Liver (tissue), 9 donors: ENCODE data around the gene FAM241B. TPM values are rescaled to one million over a fixed set of nuclear protein-coding genes. Genes with fewer than 3 reads are reported as not detected.

Source experiments
- DNase-seq: peaks from one replicate; pipeline ENCODE4 v3.0.0-alpha.2; 2017; ENCODE audit warnings: low spot score
- H3K27ac ChIP-seq, 2 donors: one replicate each; pipeline ENCODE4 v1.7.0; 2013; ENCODE audit warnings: inconsistent platforms in 2 of 2, low read length in 2 of 2, control low read depth in 1 of 2, low read depth in 1 of 2, mild to moderate bottlenecking in 1 of 2
- H3K27me3 ChIP-seq, 4 donors: one replicate each; pipeline versions ENCODE4 v1.6.1 to v1.7.0; 2013; ENCODE audit warnings: low read length in 3 of 4, inconsistent platforms in 1 of 4, mild to moderate bottlenecking in 1 of 4, moderate library complexity in 1 of 4; ENCODE audit not compliant: control insufficient read depth in 4 of 4, insufficient read depth in 4 of 4
- H3K36me3 ChIP-seq, 4 donors: one replicate each; pipeline versions ENCODE4 v1.6.1 to v1.7.0; 2013; ENCODE audit warnings: low read length in 3 of 4, mild to moderate bottlenecking in 3 of 4, low read depth in 1 of 4, moderate library complexity in 1 of 4; ENCODE audit not compliant: control insufficient read depth in 4 of 4, insufficient read depth in 3 of 4
- H3K4me1 ChIP-seq, 4 donors: one replicate each; pipeline versions ENCODE4 v1.6.1 to v1.7.0; 2013; ENCODE audit warnings: low read length in 3 of 4, mild to moderate bottlenecking in 3 of 4, moderate library complexity in 1 of 4; ENCODE audit not compliant: control insufficient read depth in 4 of 4, insufficient read depth in 4 of 4
- H3K4me3 ChIP-seq, 3 donors: one replicate each; pipeline versions ENCODE4 v1.6.1 to v1.7.0; 2013; ENCODE audit warnings: low read length in 3 of 3, control low read depth in 1 of 3, low read depth in 1 of 3, mild to moderate bottlenecking in 1 of 3
- H3K9ac ChIP-seq, 2 donors: one replicate each; pipeline ENCODE4 v1.7.0; 2013; ENCODE audit warnings: low read length in 2 of 2, mild to moderate bottlenecking in 2 of 2, moderate library complexity in 2 of 2, control low read depth in 1 of 2, low read depth in 1 of 2
- H3K9me3 ChIP-seq, 4 donors: one replicate each; pipeline versions ENCODE4 v1.6.1 to v1.7.0; 2013; ENCODE audit warnings: low read length in 3 of 4; ENCODE audit not compliant: control insufficient read depth in 4 of 4
- CTCF ChIP-seq: fragments of 150-350 bp; IDR thresholded peaks from 2 replicates; pipeline ENCODE4 v1.5.1; 2017; ENCODE audit warnings: improper control_type of control experiment, low read depth, low read length; ENCODE audit not compliant: missing input control
- EGR1 ChIP-seq, 2 donors: IDR thresholded peaks; 2 replicates each; pipeline ENCODE4 v1.6.1; 2016 to 2018; ENCODE audit warnings: antibody characterized with exemption in 2 of 2, low read depth in 2 of 2
- FOXA1 ChIP-seq: IDR thresholded peaks from 2 replicates; pipeline ENCODE4 v1.6.1; 2016; ENCODE audit warnings: antibody characterized with exemption
- FOXA2 ChIP-seq: IDR thresholded peaks from 2 replicates; pipeline ENCODE4 v1.6.1; 2016; ENCODE audit warnings: antibody characterized with exemption
- GABPA ChIP-seq, 2 donors: IDR thresholded peaks in 1 of 2; conservative IDR thresholded peaks in 1 of 2; 2 replicates each; pipeline ENCODE4 v1.6.1; 2016; ENCODE audit warnings: antibody characterized with exemption in 2 of 2, mild to moderate bottlenecking in 1 of 2, moderate library complexity in 1 of 2
- HNF4G ChIP-seq: IDR thresholded peaks from 2 replicates; pipeline ENCODE4 v1.6.1; 2016; ENCODE audit warnings: antibody characterized with exemption
- JUND ChIP-seq, 2 donors: IDR thresholded peaks; 2 replicates each; pipeline ENCODE4 v1.6.1; 2016; ENCODE audit warnings: antibody characterized with exemption in 2 of 2
- NR2F2 ChIP-seq: IDR thresholded peaks from 2 replicates; pipeline ENCODE4 v1.6.1; 2016; ENCODE audit warnings: antibody characterized with exemption
- RXRA ChIP-seq, 2 donors: IDR thresholded peaks; 2 replicates each; pipeline ENCODE4 v1.6.1; 2017 to 2018; ENCODE audit warnings: antibody characterized with exemption in 2 of 2, mild to moderate bottlenecking in 1 of 2
- SP1 ChIP-seq: IDR thresholded peaks from 2 replicates; pipeline ENCODE4 v1.6.1; 2018; ENCODE audit warnings: antibody characterized with exemption, mild to moderate bottlenecking
- TAF1 ChIP-seq: conservative IDR thresholded peaks from 2 replicates; pipeline ENCODE4 v1.6.1; 2016; ENCODE audit warnings: antibody characterized with exemption, mild to moderate bottlenecking
- WGBS: extraction: QIAGEN DNeasy Blood & Tissue Kit; methylation state at CpG from one replicate; pipeline ENCODE4 v1.1.7; 2013; 5-methylcytosine and 5-hydroxymethylcytosine counted together
- polyA plus RNA-seq, 2 donors: library from polyadenylated mRNA; stranded (reverse) in 1 of 2; unstranded in 1 of 2; fragments of 200-250 nt in 1 of 2; fragments of >200 nt in 1 of 2; fragmentation: Nextera tagmentation in 1 of 2; extraction: Ambion mirVana in 1 of 2; gene quantifications; one replicate each; pipeline versions ENCODE4 v1.2.1 to v1.2.3, GENCODE V29; 2013 to 2015
- total RNA-seq, 2 donors: library from RNA; depleted of rRNA; stranded (reverse); fragments of >200 nt; gene quantifications; one replicate each; pipeline ENCODE4 v1.2.3, GENCODE V29; 2014
- TF ChIP-seq, protein P1 (sequence below): IDR thresholded peaks from 2 replicates; pipeline ENCODE4 v1.6.1; 2016; ENCODE audit warnings: antibody characterized with exemption
- TF ChIP-seq, protein P2 (sequence below): IDR thresholded peaks from 2 replicates; pipeline ENCODE4 v1.6.1; 2016; ENCODE audit warnings: antibody characterized with exemption
- TF ChIP-seq, protein P3 (sequence below): IDR thresholded peaks from 2 replicates; pipeline ENCODE4 v1.6.1; 2016; ENCODE audit warnings: antibody characterized with exemption, mild to moderate bottlenecking
- TF ChIP-seq, protein P4 (sequence below): IDR thresholded peaks from 2 replicates; pipeline ENCODE4 v1.6.1; 2016; ENCODE audit warnings: antibody characterized with exemption
- donor health status: healthy.
- donor health status: healthy.
- donor health status: healthy.
- donor health status: healthy.
- donor health status: healthy.

Gene FAM241B
- total and polyA plus RNA-seq, 4 donors, result 0.84 to 2.5 (median 1.7) TPM

GRCh38 chr10:69619626-69620025 is 10.4 kb upstream of the FAM241B start:
- 81% methylated on average over 7 of the region's 7 CpGs for WGBS
- Histone ChIP-seq H3K9ac (no peak overlapping the region), H3K9me3 (peaks cover 0 to 5% (median 0%) of the 10 kb centered on the region in 4 donors), H3K27ac (no peak overlapping the region), H3K4me1 (no peaks in the 10 kb centered on the region), H3K27me3 (no peaks in the 10 kb centered on the region), H3K36me3 (no peaks in the 10 kb centered on the region), H3K4me3 (no peak overlapping the region)
- TF ChIP-seq TAF1 (no peak), FOXA2 (no peak), RXRA (IDR thresholded peaks at IDR 0.05) (no peak), JUND (IDR thresholded peaks at IDR 0.05) (no peak), SP1 (no peak), HNF4G (no peak), GABPA (IDR thresholded peaks at IDR 0.05 in 1 of 2, conservative IDR thresholded peaks at IDR 0.05 in 1 of 2) (no peak), EGR1 (IDR thresholded peaks at IDR 0.05; ENCODE audit: low read depth in 2 of 2) (no peak)
- TF ChIP-seq, protein P1, sequence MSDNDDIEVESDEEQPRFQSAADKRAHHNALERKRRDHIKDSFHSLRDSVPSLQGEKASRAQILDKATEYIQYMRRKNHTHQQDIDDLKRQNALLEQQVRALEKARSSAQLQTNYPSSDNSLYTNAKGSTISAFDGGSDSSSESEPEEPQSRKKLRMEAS, result no peak
- DNase-seq, result no peak

DNA sequence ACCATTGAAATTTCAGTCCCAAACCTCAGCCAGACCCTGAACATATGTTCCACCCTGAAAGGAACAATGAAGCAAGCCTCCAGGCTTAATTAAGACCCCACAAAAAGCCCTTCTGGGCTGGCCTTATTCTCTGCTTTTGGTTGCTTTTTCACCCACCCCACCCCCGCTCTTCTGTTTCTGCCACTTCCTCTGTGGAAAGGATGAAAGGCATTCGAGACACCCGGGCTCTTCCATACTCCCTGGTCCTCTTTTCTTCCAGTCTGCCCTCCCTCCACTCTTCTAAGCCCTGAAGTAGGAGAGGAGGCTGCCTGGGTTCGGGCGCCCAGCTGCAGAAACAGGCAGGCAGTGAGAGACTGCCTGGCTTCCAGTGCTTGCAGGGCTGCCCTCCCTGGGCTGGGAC is 9.4 kb upstream of the FAM241B start:
- H3K27me3 ChIP-seq, result no peaks in the 10 kb centered on the region
- DNase-seq, result no peak
- H3K9me3 ChIP-seq, result peaks cover 0 to 5% (median 0%) of the 10 kb centered on the region in 4 donors
- 56% methylated on average over 5 of the region's 5 CpGs for WGBS
- TF ChIP-seq RXRA (IDR thresholded peaks at IDR 0.05) (no peak), FOXA2 (no peak), SP1 (no peak), NR2F2 (no peak), FOXA1 (no peak), CTCF (no peak)
- TF ChIP-seq, protein P2, sequence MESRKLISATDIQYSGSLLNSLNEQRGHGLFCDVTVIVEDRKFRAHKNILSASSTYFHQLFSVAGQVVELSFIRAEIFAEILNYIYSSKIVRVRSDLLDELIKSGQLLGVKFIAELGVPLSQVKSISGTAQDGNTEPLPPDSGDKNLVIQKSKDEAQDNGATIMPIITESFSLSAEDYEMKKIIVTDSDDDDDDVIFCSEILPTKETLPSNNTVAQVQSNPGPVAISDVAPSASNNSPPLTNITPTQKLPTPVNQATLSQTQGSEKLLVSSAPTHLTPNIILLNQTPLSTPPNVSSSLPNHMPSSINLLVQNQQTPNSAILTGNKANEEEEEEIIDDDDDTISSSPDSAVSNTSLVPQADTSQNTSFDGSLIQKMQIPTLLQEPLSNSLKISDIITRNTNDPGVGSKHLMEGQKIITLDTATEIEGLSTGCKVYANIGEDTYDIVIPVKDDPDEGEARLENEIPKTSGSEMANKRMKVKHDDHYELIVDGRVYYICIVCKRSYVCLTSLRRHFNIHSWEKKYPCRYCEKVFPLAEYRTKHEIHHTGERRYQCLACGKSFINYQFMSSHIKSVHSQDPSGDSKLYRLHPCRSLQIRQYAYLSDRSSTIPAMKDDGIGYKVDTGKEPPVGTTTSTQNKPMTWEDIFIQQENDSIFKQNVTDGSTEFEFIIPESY, result no peak
- TF ChIP-seq, protein P3, sequence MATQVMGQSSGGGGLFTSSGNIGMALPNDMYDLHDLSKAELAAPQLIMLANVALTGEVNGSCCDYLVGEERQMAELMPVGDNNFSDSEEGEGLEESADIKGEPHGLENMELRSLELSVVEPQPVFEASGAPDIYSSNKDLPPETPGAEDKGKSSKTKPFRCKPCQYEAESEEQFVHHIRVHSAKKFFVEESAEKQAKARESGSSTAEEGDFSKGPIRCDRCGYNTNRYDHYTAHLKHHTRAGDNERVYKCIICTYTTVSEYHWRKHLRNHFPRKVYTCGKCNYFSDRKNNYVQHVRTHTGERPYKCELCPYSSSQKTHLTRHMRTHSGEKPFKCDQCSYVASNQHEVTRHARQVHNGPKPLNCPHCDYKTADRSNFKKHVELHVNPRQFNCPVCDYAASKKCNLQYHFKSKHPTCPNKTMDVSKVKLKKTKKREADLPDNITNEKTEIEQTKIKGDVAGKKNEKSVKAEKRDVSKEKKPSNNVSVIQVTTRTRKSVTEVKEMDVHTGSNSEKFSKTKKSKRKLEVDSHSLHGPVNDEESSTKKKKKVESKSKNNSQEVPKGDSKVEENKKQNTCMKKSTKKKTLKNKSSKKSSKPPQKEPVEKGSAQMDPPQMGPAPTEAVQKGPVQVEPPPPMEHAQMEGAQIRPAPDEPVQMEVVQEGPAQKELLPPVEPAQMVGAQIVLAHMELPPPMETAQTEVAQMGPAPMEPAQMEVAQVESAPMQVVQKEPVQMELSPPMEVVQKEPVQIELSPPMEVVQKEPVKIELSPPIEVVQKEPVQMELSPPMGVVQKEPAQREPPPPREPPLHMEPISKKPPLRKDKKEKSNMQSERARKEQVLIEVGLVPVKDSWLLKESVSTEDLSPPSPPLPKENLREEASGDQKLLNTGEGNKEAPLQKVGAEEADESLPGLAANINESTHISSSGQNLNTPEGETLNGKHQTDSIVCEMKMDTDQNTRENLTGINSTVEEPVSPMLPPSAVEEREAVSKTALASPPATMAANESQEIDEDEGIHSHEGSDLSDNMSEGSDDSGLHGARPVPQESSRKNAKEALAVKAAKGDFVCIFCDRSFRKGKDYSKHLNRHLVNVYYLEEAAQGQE, result no peak
- TF ChIP-seq, protein P1, result no peak
- TF ChIP-seq, protein P4, sequence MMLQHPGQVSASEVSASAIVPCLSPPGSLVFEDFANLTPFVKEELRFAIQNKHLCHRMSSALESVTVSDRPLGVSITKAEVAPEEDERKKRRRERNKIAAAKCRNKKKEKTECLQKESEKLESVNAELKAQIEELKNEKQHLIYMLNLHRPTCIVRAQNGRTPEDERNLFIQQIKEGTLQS, result no peak
- H3K4me1 ChIP-seq, result no peaks in the 10 kb centered on the region
- H3K9ac ChIP-seq, result no peak overlapping the region
- H3K36me3 ChIP-seq, result no peaks in the 10 kb centered on the region
- no peak overlapping the region for H3K4me3 ChIP-seq
- no peak overlapping the region for H3K27ac ChIP-seq
